GM12875 (cell line): ENCODE data around the gene BTBD16.

Experiments used
- H3K4me3 ChIP-seq: one replicate; pipeline ENCODE4 v1.5.1; 2011; ENCODE audit warnings: low read depth, low read length, control low read depth
- TF ChIP-seq, protein P1 (sequence below): IDR thresholded peaks from 2 replicates; pipeline ENCODE4 v1.5.1; 2011; ENCODE audit warnings: low read depth, mild to moderate bottlenecking, control low read depth, inconsistent platforms, low read length, moderate library complexity, borderline replicate concordance; ENCODE audit not compliant: insufficient read depth

BTBD16 gene

DNA sequence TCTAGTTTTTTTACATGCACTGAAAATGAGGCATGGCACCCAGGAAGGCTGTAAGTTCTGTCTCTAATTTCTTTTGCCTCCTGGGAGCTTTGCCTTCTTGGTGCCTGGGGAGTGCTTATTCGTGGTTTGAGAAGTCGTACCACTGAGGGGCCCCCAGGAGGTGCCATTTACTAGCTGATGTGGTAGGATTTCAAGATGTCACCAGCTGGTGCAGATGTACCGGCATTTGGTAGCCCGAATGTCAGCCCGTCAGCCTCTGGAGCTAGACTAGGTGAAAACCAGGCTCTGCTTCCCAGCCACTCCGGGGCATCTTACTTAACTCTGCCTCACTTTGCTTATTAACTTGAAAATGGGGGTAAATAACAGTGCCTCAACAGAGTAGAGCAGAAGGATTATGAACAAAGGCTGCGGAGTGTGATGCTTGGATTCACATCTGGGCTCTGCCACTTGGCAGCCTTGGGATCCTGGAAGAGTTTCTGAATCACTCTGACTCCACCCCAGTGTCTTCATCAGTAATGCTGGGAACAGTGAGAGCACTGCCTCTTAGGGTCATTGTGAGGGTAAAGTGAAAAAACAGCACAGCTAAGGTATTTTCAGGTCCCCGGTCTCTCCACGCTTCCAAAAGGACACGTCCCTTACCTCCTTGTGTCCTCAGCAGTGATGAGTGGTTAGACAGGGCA, 31.4 kb upstream of the BTBD16 start:
- H3K4me3 ChIP-seq, result no peak overlapping the region
- TF ChIP-seq, protein P1, sequence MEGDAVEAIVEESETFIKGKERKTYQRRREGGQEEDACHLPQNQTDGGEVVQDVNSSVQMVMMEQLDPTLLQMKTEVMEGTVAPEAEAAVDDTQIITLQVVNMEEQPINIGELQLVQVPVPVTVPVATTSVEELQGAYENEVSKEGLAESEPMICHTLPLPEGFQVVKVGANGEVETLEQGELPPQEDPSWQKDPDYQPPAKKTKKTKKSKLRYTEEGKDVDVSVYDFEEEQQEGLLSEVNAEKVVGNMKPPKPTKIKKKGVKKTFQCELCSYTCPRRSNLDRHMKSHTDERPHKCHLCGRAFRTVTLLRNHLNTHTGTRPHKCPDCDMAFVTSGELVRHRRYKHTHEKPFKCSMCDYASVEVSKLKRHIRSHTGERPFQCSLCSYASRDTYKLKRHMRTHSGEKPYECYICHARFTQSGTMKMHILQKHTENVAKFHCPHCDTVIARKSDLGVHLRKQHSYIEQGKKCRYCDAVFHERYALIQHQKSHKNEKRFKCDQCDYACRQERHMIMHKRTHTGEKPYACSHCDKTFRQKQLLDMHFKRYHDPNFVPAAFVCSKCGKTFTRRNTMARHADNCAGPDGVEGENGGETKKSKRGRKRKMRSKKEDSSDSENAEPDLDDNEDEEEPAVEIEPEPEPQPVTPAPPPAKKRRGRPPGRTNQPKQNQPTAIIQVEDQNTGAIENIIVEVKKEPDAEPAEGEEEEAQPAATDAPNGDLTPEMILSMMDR, result no peak

DNA sequence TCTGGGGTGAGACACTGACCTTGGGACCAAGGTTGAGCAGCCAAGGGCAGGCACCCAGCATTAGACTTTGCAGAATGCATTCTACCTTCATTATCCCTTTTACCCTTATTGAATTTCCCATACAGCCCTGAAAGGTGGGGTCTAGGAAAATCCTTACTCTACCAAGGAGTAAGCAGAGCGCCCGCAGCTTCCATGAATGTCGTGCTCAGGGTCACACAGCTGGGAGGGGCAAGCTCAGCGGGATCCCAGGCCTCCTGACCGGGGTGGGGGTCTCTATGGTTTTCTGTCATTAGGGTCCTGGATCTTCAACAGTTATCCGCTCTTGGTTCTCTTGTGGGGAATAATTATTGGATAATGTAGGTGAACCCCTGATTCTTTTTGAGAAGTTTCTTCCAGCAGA, 30.7 kb upstream of the BTBD16 start:
- no peak overlapping the region for H3K4me3 ChIP-seq
- TF ChIP-seq, protein P1, result no peak

DNA sequence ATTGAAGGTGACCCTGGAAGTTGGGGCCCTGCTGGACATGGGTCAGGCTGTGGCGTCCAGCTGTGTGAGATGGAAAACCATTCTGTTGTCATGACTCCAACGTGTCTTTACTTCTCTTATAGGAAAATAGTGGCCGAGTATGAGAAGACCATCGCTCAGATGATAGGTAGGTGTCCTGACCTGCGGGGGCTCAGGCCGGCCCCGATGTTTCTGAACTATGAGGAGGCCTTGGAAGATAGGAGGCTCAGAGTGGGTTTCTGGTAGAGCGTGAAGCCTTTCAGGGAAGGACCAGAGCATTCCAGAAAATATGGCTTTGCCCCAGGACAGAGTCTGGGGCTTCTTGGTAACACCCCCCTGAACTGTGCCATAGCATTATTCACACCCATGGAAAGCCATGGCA, 29.3 kb upstream of the BTBD16 start:
- TF ChIP-seq, protein P1, result no peak

DNA sequence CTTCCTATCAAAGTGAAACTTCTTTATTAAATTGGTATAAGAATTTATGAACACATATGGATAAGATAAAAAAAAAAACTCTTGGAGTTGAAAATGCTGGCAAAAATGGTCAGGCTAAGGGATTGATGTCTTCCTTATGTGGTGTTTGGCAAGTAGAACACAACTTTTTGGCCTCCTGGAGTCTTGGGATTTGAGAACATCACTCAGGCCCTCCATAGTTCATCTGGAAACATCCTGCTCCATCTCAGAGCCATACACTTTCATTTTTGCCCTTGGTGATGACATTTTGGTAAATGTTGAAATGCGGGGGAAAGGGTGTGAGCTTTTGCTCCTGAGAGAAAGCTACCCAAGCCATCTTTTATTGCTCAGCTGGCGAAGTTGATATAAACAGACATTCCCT, 27.5 kb upstream of the BTBD16 start:
- no peak overlapping the region for H3K4me3 ChIP-seq
- TF ChIP-seq, protein P1, result no peak

More for the DNA sequence above, 29.3 kb upstream of the BTBD16 start:
- H3K4me3 ChIP-seq, result no peak overlapping the region

DNA sequence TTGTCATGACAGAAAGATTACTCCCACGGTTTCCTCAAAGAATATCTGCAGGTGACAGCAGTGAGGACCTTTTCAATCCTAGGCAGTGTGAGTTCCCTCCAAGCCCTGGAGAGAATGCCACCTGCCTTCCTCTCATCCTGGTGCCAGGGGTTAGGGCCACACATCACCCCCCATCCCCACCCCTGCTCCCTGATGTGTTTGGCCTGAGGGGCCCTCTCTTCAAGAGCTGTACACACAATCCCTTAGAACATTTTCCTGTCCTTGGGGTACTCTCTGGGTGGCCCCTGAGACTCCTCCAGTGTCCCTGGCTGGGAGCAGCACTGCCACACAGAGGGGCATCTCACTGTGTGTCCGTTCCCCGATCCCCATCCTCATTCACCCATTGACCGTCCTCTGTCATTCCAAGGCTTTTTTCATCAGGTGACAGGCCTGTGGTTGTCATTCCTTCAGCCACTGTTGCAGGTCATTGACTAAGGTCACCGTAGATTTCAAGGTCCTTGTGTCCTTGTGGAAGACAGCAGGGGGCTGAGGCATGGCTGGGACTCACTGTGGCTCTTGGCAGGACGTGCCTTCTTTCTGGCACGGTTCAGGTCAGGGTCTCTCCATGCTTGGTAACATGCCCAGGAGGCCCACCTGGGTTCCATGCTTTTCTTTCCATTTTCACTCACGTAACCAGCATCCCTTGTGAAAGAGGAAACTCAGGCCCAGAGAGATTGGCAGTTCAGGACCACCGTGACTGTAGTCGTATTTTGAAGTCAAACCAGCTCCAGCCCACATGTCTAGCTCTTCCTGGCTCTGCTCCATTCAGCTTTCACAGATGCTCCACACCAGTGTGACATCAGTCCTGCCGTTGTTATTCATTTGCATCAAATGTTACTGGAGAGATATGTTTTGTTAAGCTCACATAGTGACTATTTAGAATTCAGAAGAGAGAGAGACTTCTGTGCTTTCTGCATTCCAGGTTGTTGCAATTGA, 26.8 kb upstream of the BTBD16 start:
- TF ChIP-seq, protein P1, result no peak
- H3K4me3 ChIP-seq, result no peak overlapping the region

DNA sequence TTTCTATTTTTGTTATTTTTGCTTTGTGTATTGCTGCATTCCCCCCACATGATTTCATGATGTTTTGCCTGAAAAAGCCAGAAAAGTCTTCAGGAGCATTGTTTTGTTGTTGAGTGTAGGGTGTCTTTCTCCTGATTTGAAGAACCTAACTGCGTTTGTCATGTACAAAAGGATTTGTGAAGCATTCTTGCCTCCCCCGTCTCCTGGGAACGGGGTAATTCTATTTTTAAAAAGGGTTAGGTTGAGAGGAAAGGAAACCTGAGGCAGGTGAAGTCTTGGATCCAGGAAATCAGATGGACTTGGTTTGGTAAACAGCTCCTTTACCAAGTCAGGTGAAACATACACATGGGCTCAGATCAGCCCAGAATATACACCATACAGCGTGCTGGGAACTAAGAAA, 26.0 kb upstream of the BTBD16 start:
- TF ChIP-seq, protein P1, result no peak
- H3K4me3 ChIP-seq, result no peak overlapping the region

DNA sequence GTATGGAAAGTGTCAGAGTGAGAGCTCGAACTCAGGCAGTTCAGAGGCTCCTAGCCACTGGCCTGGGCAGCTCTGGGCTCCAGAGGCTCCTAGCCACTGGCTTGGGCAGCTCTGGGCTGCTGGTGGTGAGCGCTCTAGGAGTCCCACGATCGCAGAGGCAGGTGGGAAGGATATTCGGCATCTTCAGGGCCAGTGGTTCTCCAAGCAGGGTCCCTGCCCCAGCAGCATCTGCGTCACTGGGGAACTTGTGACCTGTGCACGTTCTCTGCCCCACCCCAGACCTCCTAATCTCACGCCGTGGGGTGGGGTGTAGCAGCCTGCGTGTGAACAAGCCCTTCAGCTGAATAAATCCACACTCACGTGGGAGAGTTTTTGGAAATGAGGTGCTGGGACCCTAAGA, 25.2 kb upstream of the BTBD16 start:
- TF ChIP-seq, protein P1, result no peak
- H3K4me3 ChIP-seq, result no peak overlapping the region
